Prostate gland (tissue), 2 donors: Measurements from ENCODE around the gene SNRK.

ENCODE experiments used
- POLR2A ChIP-seq: fragments of 450-650 bp; IDR thresholded peaks from one replicate; pipeline ENCODE4 v1.6.1; 2016; ENCODE audit warnings: antibody characterized with exemption, mild to moderate bottlenecking
- POLR2AphosphoS5 ChIP-seq: sonication (generic); formaldehyde crosslinking; IDR thresholded peaks from one replicate; pipeline ENCODE4 v1.6.1; 2017; ENCODE audit warnings: antibody characterized with exemption
- TF ChIP-seq, protein P1 (sequence below), 4 experiments: fragments of 200-600 bp in 2 of 4; fragments of 450-650 bp in 2 of 4; sonication (generic) in 2 of 4; IDR thresholded peaks; 1 replicate in 3 of 4; 2 replicates in 1 of 4; pipeline ENCODE4 v1.5.1; 2016 to 2019; ENCODE audit warnings: antibody characterized with exemption in 4 of 4, mild to moderate bottlenecking in 2 of 4, moderate library complexity in 2 of 4

DNA sequence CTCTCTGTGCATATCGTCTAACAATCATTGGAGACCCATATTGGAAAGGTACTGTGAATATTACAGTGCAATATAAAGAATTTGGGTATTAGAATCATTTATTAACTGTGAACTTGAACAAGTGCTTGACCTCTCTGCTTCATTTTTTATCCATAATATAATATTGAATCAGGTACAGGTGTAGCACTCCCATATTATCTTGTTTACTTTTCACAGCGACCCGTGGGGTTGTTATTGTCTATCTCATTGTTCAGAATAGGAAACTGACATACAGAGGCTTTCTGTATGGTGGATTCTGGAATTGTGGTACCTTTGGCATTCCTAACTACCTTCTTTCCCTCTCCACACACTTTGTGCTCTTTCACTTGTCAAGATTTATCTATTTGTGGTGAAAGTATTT lies 17.8 kb downstream of the SNRK start:
- TF ChIP-seq, protein P1, sequence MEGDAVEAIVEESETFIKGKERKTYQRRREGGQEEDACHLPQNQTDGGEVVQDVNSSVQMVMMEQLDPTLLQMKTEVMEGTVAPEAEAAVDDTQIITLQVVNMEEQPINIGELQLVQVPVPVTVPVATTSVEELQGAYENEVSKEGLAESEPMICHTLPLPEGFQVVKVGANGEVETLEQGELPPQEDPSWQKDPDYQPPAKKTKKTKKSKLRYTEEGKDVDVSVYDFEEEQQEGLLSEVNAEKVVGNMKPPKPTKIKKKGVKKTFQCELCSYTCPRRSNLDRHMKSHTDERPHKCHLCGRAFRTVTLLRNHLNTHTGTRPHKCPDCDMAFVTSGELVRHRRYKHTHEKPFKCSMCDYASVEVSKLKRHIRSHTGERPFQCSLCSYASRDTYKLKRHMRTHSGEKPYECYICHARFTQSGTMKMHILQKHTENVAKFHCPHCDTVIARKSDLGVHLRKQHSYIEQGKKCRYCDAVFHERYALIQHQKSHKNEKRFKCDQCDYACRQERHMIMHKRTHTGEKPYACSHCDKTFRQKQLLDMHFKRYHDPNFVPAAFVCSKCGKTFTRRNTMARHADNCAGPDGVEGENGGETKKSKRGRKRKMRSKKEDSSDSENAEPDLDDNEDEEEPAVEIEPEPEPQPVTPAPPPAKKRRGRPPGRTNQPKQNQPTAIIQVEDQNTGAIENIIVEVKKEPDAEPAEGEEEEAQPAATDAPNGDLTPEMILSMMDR (IDR thresholded peaks at IDR 0.05), result no peak
- no peak for TF ChIP-seq POLR2A
- no peak for TF ChIP-seq POLR2AphosphoS5
